GM18951 (cell line): Measurements from ENCODE around the gene INTS6.

Source experiments
- POLR2A ChIP-seq: IDR thresholded peaks from 4 replicates; pipeline ENCODE4 v1.6.1; 2011; ENCODE audit warnings: mild to moderate bottlenecking; ENCODE audit not compliant: insufficient read length, insufficient read depth; ENCODE audit errors: extremely low read depth
- in situ Hi-C: fragments of 300-500 bp; cut with MboI; formaldehyde crosslinking; loops from one replicate; pipeline ENCODE4 v1.12.0; 2022; ENCODE audit warnings: low sequenced_read_pairs, mixed read lengths, inconsistent platforms; ENCODE audit not compliant: unreplicated experiment

Gene INTS6

DNA sequence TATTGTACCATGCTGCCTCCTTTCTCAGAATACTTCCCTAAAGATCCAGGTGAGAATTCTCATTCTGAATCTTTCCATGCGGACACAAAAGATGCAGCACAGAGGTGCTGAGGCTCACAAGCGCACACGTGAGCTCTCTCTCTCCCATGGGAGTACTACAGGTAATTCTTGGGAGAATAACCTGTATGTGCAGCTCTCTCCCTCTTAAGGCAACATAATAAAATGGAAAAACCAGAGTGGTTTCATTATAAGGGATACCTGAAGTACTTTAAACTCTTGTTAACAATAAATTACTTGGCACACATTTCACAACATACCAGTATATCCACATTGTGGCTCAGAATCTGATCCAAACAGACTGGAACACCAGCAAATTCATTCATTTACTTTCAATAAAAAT is 40.4 kb downstream of the INTS6 start:
- no peak for TF ChIP-seq POLR2A
- in situ Hi-C loops = no loop called here

DNA sequence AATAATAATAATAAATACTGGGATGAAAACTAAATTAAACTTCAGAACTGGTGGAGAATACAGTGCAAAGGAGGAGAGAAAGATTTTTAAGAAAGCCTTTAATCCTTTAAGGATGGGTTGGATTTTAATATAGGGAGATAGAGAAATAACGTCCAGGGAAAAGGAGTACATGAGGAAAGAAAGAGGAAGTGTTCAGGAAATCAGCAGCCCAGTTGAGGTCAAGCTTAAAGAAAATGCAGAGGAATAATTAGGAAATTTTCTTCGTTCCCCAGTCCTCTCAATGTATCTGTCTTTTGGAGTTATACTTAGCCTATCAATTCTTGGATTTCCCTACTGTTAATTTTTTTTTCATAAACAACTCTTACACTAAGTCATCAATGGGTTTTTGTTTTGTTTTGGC is 47.7 kb downstream of the INTS6 start:
- in situ Hi-C loops = no loop called here
- no peak for TF ChIP-seq POLR2A

DNA sequence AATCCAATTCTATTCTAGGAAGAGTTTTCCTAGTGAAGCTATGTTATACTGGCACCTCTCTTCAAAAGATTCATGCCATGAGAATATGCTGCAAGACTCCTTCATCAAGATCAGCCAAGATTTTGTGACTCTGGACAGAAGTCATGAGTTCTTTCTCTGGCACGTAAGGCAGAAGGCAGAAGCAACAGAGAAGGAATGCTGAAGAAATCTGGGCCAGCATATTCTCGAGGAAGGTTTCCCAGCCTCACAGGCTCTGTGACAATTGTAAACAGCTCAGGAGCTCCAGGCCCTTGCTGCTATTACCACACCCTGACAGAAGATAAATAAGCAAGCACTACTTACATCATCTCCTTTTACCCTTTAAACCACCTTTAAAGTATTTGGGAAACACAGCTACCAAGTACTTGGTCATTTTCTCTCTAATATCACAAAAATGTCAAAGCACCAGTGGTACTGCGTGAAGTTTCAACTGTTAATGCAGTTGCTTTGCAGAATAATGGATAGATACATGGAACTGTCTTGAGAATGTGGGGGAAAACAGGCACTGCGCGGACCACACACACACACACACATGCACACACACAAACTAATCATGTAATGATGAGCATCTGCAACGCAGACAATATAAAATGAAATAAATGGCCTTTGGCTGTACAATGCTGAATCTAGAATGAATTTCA is 55.4 kb downstream of the INTS6 start:
- in situ Hi-C loops = no loop called here
- no peak for TF ChIP-seq POLR2A

- no peak for TF ChIP-seq POLR2A
- in situ Hi-C loops = no loop called here
Observed at GRCh38 chr13:51396352-51396751, 56.5 kb downstream of the INTS6 start.

DNA sequence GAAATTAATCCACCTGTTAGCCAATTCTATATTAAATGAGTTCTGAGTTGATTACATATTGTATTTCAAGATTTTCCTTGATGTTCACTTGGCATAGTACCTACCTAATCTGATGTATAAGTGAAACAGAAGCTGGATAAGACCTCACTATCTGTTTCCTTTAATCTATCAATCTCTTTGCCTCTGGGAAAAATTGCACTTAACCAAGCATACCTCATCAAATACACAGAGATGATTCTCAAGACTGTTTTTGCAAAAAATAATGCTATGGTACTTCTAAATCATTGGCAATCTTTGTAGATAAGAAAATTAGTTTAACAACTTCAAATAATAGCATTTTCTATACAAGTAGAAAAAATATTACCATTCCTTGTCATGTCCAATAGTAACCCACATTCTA is 58.1 kb downstream of the INTS6 start:
- no peak for TF ChIP-seq POLR2A
- in situ Hi-C loops = no loop called here

DNA sequence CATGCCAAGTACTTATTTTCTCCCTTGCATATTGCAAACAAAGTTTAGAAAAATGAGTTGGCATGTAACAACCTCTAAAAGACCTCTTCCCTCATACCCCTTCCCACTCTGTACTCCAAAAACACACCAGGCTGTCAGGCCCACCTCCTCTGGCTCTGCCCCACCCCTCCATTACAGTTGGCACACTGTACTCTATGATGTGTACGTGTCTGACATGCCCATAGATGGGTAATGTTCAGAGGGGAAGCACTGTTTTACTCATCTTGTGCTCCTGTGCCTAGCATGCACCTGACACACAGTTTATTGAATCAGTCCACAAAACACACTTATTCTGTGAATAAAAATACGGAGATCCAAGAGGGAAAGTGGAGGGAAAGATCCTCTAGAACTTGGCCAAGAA is 67.7 kb downstream of the INTS6 start:
- in situ Hi-C loops = no loop called here
- no peak for TF ChIP-seq POLR2A

DNA sequence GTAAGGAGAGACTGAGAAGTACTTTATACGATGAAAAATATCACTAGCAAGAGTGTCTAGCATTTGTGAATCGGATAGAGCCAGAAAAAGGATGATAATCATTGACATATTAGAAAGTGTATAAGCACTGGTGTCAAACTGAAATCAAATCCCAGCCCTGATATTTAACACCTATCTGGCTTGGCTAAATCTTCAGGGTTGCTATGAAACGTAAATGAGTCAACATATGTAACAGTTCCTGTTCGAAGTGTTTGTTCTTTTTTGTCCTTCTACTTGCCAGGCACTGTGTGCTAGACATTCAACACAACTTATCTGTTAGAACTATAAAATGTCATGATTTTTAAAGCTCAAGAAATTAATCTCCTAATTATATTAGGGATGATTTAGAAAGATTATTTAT is 72.6 kb downstream of the INTS6 start:
- in situ Hi-C loops = no loop called here
- TF ChIP-seq POLR2A = no peak

DNA sequence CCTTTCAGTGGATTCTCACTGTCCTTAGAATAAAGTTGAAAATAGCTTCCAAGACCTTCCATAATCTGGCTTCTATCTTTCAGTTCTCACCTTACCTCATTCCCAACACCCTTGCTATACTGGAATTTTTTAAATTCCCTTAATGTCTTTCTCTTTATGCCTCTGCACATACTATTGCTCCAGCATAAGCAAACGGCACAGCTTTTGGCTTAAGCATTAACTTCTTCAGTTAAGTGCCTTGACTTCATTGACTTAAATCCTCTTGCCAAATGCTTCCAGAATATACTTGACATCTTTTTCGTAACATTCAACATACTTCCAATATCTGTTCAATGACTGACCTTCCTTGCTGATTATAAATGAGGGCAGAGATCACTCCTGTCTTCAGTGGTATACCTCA is 79.4 kb downstream of the INTS6 start:
- no peak for TF ChIP-seq POLR2A
- in situ Hi-C loops = no loop called here

- in situ Hi-C loops = no loop called here
- TF ChIP-seq POLR2A = no peak
Observed at GRCh38 chr13:51371768-51372399, 81.0 kb downstream of the INTS6 start.

GRCh38 chr13:51370811-51371210 is 82.0 kb downstream of the INTS6 start:
- in situ Hi-C loops = no loop called here
- no peak for TF ChIP-seq POLR2A

- in situ Hi-C loops = no loop called here
Observed at GRCh38 chr13:51370116-51370515, 82.7 kb downstream of the INTS6 start.

GRCh38 chr13:51364404-51365008 is 88.3 kb downstream of the INTS6 start:
- no peak for TF ChIP-seq POLR2A
- in situ Hi-C loops = no loop called here

More at GRCh38 chr13:51370116-51370515, 82.7 kb downstream of the INTS6 start:
- no peak for TF ChIP-seq POLR2A

GRCh38 chr13:51363625-51364024 is 89.2 kb downstream of the INTS6 start:
- in situ Hi-C loops = no loop called here

GRCh38 chr13:51361106-51361505 is 91.7 kb downstream of the INTS6 start:
- TF ChIP-seq POLR2A = no peak

More at GRCh38 chr13:51363625-51364024, 89.2 kb downstream of the INTS6 start:
- TF ChIP-seq POLR2A = no peak

More at GRCh38 chr13:51361106-51361505, 91.7 kb downstream of the INTS6 start:
- in situ Hi-C loops = no loop called here
